GM19328 (cell line): ENCODE measurements around the gene ATG9B.

Experiments used
- ATAC-seq: cut with Tn5 transposase; IDR thresholded peaks from one replicate; pipeline ENCODE4 v1.9.1; 2021; ENCODE audit warnings: mild to moderate bottlenecking, moderate library complexity; ENCODE audit not compliant: unreplicated experiment

ATG9B gene, protein sequence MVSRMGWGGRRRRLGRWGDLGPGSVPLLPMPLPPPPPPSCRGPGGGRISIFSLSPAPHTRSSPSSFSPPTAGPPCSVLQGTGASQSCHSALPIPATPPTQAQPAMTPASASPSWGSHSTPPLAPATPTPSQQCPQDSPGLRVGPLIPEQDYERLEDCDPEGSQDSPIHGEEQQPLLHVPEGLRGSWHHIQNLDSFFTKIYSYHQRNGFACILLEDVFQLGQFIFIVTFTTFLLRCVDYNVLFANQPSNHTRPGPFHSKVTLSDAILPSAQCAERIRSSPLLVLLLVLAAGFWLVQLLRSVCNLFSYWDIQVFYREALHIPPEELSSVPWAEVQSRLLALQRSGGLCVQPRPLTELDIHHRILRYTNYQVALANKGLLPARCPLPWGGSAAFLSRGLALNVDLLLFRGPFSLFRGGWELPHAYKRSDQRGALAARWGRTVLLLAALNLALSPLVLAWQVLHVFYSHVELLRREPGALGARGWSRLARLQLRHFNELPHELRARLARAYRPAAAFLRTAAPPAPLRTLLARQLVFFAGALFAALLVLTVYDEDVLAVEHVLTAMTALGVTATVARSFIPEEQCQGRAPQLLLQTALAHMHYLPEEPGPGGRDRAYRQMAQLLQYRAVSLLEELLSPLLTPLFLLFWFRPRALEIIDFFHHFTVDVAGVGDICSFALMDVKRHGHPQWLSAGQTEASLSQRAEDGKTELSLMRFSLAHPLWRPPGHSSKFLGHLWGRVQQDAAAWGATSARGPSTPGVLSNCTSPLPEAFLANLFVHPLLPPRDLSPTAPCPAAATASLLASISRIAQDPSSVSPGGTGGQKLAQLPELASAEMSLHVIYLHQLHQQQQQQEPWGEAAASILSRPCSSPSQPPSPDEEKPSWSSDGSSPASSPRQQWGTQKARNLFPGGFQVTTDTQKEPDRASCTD

GRCh38 chr7:151024435-151025056, at the start of gene ATG9B:
Gene ATG9B (minus strand): TSS chr7:151024494. CDS start chr7:151024423, 71 bp downstream.
- no peak for ATAC-seq

DNA sequence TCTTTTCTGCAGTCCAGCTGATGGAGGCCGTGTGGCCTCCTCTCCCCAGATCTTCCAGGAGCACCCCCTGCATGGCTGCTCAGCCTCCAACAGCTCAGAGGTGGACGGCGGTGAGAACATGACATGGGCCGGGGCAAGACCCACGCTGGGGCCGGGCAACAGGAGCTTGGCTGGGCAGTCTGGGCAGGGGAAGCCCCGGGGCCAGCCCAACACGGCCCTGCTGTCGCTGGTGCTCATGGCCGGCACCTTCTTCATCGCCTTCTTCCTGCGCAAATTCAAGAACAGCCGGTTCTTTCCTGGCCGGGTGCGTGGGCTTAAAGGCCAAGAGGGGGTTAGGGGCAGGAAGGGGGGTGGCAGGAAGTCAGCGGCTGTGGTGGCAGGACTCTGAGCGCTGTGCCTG, 49.7 kb upstream of the ATG9B start:
- ATAC-seq: no peak

GRCh38 chr7:151071032-151071866, 47.0 kb upstream of the ATG9B start:
- no peak for ATAC-seq

DNA sequence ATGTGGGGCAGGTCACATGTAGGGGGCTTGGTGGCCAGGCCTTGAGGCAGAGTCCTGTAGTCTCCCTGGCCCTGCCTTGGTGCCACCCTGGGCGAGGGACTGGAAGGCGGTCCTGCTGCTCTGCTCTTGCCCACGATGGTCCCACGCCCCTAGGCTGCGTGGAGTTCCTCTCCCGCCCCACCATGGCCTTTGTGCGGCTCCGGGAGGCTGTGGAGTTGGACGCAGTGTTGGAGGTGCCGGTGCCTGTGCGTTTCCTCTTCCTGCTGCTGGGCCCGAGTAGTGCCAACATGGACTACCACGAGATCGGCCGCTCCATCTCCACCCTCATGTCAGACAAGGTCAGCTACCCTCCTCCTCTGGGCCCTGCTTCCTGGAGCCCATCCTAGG, 46.3 kb upstream of the ATG9B start:
- no peak for ATAC-seq

DNA sequence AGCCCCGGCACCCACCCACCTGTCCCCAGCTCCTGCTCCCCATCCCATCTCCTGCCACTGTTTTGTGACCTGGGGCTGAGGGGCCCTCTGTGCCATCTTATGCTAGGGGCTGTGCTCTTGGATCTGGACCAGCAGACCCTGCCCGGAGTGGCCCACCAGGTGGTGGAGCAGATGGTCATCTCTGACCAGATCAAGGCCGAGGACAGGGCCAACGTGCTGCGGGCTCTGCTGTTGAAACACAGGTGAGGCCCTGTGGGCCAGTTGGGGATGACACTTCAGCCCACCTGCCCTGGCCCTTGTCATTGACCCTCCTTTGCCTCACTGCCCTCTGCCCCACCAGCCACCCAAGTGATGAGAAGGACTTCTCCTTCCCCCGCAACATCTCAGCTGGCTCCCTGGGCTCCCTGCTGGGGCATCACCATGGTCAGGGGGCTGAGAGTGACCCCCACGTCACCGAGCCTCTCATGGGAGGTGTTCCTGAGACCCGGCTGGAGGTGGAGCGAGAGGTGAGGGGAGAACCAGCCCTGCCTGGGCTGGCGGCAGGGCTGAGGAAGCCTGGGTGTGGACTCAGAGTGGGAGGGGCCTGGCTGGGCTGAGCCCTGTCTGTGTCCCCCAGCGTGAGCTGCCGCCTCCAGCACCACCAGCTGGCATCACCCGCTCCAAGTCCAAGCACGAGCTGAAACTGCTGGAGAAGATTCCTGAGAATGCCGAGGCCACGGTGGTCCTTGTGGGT, 45.7 kb upstream of the ATG9B start:
- no peak for ATAC-seq

GRCh38 chr7:151068069-151068773, 43.9 kb upstream of the ATG9B start:
- ATAC-seq: no peak

DNA sequence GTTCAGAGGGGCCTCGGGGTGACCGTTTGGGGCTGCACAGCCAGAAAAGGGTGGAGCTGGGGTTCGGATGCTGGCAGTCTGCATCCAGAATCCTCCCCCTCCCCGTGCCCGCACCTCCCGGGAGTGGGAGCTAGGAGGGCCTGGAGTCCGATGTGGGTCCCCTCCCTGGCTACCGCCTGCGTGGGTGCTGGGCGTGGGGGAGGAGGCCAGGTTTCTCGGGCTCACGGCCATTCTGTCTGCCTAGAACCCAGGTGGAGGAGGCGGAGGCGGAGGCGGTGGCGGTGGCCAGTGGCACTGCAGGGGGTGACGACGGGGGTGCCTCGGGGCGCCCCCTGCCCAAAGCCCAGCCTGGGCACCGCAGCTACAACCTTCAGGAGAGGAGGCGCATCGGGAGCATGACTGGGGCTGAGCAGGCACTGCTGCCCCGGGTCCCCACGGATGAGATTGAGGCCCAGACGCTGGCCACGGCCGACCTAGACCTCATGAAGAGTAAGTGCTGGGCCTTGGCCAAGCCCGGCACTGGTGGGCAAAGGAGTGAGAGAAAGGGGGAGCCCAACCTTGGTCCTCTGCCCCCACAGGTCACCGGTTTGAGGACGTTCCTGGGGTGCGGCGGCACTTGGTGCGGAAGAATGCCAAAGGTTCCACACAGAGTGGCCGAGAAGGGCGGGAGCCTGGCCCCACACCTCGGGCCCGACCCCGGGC, 42.1 kb upstream of the ATG9B start:
- no peak for ATAC-seq

- ATAC-seq: no peak
Measured at GRCh38 chr7:151065516-151065915, 41.2 kb upstream of the ATG9B start.

DNA sequence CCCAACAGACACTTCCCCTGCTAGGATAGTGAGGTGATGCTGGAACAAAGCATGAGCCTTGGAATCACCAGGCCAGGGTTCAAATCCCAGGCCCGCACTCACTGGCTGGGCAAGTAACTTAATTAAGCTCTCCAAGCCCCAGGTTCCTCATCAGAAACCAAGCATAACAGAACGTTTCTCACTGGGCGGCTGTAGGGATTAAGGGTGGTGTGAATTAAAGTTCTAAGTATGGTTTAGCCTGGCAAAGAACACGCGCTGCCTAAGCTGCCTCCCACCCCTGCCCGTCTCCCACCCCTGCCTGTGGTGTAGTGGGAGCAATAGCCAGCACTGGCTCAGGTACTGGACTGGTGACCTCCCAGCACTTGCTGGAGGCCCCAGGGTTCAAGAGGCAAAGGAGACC, 40.7 kb upstream of the ATG9B start:
- ATAC-seq: no peak

DNA sequence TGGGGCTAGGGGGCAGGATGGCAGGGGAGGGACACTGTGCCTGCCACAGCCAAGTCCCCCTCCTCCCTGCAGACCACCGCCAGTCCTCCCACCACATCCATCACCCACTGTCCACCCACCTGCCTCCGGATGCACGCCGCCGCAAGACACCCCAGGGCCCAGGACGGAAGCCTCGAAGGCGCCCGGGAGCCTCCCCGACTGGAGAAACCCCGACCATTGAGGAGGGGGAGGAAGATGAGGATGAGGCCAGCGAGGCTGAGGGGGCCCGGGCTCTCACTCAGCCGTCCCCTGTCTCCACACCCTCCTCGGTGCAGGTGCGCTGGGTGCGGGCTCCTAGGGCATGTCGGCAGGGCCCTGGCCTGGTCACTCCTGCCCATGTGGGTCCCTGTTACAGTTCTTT, 40.2 kb upstream of the ATG9B start:
- ATAC-seq: no peak

- no peak for ATAC-seq
Measured at GRCh38 chr7:151063212-151063561, 38.9 kb upstream of the ATG9B start.

DNA sequence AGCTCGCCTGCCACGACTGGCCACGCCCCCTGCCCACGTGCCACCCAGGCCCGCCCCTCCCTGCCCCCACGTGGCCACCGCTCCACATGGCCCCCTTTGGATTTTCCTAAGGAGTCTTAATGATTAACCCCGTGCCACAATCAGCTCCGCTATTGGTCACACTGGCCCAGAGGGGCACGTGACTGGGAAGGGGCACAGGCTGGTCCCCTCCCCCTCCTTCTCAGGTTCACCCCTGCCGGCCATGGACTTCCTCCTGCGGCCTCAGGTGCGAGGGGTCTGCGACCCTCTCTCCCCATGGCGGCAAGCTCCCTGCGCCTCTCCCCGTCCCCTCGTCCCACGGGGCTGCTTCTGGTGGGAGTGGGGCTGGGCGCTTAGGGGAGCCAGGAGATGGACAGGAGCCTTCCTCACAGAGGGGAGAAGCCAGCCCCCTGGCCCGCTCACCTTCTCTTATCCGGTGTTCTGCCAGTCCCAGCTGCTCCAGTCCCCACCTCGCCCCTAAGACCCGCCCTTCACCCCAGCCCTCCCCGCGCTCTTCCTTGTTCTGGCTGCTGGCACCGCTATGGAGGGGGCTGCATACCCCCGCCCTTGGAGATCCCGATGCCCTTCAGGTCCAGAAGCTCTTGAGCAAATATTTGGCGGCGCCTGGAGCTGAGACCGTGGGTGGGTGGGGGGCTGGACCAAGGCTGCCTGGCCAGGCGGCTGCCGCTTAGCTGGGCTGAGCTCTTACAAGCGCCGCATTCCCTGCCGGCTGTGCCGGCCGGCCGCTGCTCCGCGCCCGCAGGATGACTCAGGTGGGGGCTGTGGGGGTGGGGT, 38.3 kb upstream of the ATG9B start:
- ATAC-seq: no peak

- no peak for ATAC-seq
Measured at GRCh38 chr7:151062111-151062398, 37.8 kb upstream of the ATG9B start.

DNA sequence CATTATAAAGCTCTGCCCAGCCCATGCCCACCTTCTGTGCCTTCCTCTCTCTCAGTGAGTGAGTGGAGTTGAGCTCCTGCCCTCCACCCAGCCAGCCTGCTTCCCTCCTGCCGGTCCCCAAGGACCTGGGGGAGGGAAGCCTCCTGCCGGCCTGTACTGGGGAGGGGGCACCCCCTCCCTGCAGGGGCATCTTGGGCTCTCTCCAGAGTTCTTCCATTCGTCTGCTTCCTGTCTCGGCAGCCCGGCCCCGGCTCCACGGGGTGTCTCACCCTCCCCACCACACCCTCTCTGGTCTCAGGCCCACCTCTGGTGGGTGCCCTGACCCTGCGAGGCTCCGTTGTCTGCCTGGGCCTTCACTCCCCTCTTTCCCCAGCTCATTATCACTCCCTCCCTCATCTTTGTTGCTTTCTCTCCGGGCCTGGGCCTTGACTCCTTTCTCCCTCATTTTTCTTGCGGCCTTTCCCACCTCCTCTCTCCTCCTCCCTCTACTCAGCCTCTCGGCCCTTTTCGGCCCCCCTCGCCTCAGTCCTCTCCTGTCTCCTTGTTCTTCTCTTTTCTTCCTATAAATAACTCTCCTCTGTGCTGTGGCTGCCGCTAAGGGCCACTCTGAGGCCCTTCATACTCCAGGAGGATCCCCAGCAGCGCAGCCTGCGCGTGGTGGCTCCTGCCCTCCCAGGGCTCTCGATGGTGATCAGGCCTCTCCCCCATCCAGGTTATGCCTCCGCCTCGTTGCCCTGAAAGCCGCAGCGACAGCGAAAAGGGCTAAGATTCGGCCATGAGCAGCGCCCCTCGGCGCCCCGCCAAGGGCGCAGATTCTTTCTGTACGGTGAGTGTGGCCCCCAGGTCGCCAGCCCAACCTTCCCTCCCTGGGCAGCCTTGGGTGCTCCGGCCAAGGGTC, 37.2 kb upstream of the ATG9B start:
- ATAC-seq: no peak

DNA sequence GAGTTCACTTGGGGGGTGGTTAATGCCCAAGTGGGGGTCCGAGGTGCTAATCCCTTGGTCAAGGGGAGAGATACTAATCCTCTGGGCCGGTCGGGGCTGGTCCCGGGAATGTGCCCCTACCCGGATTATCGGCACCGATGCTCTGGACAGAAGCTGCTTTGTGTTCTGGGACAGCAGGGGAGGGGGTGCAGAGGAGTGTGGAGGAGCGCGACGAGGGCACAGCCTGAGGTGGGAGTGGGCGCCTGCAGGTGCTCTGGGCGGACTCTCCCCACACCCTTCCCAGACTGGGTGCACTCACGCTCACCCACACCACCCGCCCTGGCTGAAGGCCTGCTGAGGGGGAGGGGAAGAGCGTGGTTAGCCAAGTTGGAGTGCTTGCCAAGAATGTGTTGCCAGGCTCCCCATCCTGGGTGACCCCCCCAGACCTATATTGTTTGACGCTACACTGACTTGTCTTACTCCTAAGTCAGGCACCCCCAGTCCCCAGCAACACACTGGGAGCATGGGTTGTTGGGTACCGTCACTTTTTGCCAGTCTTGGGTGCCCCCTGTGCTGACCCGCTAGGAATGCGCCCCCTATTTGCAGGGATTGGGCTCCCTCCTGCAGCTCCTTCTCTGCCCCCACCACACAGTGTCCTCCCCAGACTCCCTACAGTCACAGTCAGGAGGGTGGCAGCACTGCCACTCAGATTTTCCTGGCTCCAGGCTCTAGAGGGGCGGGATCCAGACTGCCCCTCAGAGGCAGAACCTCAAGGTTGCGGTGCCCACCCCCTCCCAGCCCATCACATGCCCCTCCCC, 36.3 kb upstream of the ATG9B start:
- ATAC-seq: no peak

DNA sequence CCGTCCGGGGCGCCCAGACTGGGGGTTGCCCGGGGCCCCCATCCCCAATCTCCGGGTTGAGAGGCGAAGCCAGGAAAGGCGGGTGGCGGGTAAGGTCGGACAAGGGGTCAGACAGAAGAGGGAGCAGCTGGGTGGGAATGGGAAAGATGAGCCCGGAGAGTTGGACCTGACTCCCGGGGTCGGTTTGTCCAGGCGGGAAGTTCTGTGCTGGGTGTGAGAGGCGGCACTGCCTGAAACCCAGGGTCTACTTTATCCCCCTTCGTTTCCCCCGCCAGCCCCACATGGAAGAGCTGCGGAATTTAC, 35.8 kb upstream of the ATG9B start:
- no peak for ATAC-seq
